IMR-90 (cell line): ENCODE measurements around the gene TCP1.
"Not testable (repeated sequence)": the region's sequence is repeated elsewhere in the genome, so short reads cannot be mapped to it uniquely, and the experiment has no call there.

Experiments used
- CTCF ChIP-seq: conservative IDR thresholded peaks from 2 replicates; pipeline ENCODE4 v1.5.1; 2012; ENCODE audit warnings: mild to moderate bottlenecking, low read depth, low read length, improper control_type of control experiment
- NFE2L2 ChIP-seq: fragments of 150-350 bp; IDR thresholded peaks from 2 replicates; pipeline ENCODE4 v1.6.1; 2016; ENCODE audit warnings: low read depth, mild to moderate bottlenecking, low read length
- POLR2A ChIP-seq: IDR thresholded peaks from 2 replicates; pipeline ENCODE4 v1.6.1; 2012; ENCODE audit warnings: mild to moderate bottlenecking, low read depth, low read length
- TF ChIP-seq, protein P1 (sequence below): fragments of 150-350 bp; IDR thresholded peaks from 2 replicates; pipeline ENCODE4 v1.6.1; 2017; ENCODE audit warnings: mild to moderate bottlenecking, antibody characterized with exemption, low read length, low read depth

DNA sequence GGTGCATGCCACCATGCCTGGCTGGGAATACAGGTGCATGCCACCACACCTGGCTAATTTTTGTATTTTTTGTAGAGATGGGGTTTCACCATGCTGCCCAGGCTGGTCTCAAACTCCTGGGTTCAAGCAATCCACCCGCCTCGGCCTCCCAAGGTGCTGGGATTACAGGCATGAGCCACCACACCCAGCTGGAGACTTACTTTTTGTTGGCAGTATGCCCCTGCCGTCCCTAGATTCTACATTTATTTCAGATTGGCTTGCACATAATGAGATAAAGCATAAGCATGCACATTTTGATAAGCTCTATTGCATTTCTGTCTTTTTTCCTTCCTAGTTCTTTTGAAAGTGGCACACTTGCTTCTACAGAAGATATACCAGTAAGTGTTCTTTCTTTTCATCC, 27.4 kb upstream of the TCP1 start:
- TF ChIP-seq NFE2L2, POLR2A, CTCF: not testable (repeated sequence)
- TF ChIP-seq, protein P1, sequence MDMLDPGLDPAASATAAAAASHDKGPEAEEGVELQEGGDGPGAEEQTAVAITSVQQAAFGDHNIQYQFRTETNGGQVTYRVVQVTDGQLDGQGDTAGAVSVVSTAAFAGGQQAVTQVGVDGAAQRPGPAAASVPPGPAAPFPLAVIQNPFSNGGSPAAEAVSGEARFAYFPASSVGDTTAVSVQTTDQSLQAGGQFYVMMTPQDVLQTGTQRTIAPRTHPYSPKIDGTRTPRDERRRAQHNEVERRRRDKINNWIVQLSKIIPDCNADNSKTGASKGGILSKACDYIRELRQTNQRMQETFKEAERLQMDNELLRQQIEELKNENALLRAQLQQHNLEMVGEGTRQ, result not testable (repeated sequence)
